Erythroblast (primary cell): ENCODE measurements around the gene ID1.

Experiments used
- GATA1 ChIP-seq: IDR thresholded peaks from 2 replicates; pipeline ENCODE4 v1.6.1; 2011; ENCODE audit warnings: low read depth, mild to moderate bottlenecking, control low read depth, low read length, moderate library complexity
- POLR2A ChIP-seq: IDR thresholded peaks from 2 replicates; pipeline ENCODE4 v1.6.1; 2011; ENCODE audit warnings: mild to moderate bottlenecking, low read length

DNA sequence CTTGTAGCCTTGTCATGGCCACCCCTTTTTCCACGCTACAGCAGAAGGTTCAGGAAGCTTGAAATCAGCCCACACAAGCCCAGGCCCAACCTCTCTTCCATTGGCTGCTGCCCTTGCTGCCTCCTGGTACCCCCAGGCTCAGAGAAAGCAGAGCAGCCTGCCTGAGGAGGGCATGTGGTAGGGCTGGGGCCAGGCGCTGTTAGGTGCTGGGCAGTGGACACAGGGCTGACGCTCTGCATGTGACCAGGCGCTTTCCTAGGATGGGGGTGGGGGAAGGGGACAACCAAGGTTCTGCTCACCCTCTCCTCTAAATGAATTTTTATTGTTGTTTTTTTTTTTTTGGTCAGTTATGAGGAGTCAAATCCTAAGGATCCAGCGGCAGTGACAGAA lies 36.3 kb upstream of the ID1 start:
- TF ChIP-seq POLR2A (no peak), GATA1 (no peak)
